Measurements from ENCODE around the gene PCDHAC2.
A peak's percentile ranks its signal among the peaks of the same experiment; 100 is the strongest.

PCDHAC2 gene

DNA sequence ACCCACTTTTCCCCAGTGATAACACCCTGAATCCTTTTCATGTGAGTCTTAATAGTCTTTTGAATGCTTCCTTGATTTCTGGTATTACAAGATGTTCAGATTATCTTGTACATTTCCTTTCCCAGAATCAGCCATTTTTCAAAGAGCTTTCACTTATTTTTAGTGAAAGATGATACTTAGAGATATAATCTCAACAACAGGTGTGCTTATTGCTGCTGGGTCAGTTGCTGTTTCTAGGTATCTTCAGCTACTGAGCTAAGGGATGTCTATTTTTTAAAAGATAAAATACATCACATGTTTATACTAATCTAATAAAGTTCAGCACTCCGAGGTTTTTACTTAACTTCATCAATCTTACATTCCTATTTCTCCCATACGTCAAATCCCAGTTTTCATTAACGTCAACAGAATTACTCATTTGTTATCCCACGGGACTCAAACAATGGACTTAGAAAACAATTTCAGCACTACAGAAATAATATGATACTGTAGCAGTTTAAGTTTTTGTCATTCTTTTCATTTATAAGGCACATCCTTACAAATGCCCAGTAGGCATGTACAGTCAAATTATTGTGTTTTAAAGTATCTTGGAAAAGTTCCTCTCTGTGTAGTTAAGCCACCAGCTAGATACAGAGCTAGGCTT lies 31.2 kb upstream of the PCDHAC2 start:
- no peak for TF ChIP-seq CTCF (IDR thresholded peaks at IDR 0.05)
- H3K27ac ChIP-seq = no peak overlapping the region
- no peak for DNase-seq (ENCODE audit: low spot score)
- H3K4me3 ChIP-seq = no peak overlapping the region

DNA sequence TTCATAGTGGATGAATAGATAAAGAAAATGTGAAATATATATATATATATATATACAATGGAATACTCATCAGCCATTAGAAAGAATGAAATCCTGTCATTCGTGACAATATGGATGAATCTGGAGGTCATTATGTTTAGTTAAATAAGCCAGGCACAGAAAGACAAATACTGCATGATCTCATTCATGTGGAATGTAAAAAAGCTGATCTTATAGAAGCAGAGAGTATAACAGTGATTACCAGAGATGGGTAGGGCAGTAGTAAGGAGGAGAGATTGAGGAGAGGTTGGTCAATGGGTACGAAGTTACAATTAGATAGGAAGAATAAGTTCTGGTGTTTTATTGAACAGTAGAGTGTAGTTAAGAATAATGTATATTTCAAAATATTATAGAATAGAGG lies 19.7 kb upstream of the PCDHAC2 start:
- DNase-seq (ENCODE audit: low spot score) = no peak
- no peak overlapping the region for H3K4me3 ChIP-seq
- no peak for TF ChIP-seq CTCF (IDR thresholded peaks at IDR 0.05)
- H3K27ac ChIP-seq = no peak overlapping the region

- Histone ChIP-seq H3K27ac (no peak overlapping the region), H3K4me3 (no peak overlapping the region)
- DNase-seq (ENCODE audit: low spot score) = no peak
- TF ChIP-seq CTCF (IDR thresholded peaks at IDR 0.05) = no peak
Measured at GRCh38 chr5:140951636-140952035, 14.6 kb upstream of the PCDHAC2 start.

GRCh38 chr5:140953234-140953633 lies 13.0 kb upstream of the PCDHAC2 start:
- TF ChIP-seq CTCF (IDR thresholded peaks at IDR 0.05) = no peak

DNA sequence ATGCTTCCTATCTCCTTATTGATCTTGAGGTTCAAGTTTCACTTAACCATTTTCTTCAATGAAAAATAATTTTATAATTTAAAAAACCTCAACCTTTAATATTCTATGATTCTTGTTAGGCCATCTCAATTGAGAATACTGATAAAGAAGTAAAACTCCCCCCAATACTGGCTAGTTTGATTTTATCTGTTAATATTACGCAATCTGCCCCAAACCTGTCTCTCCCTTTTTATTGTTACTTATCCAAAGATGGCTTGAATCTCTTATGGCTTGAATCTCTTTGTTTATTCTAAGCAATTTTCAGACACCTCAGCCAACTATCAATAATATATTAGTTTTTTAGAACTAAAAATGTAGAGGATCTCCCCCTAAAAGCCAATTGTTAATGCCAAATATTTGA lies 4.1 kb upstream of the PCDHAC2 start:
- no peak for TF ChIP-seq CTCF (IDR thresholded peaks at IDR 0.05)
- H3K4me3 ChIP-seq = no peak overlapping the region
- DNase-seq (ENCODE audit: low spot score) = no peak
- H3K27ac ChIP-seq = no peak overlapping the region

More at GRCh38 chr5:140953234-140953633, 13.0 kb upstream of the PCDHAC2 start:
- no peak for DNase-seq (ENCODE audit: low spot score)
- no peak overlapping the region for H3K27ac ChIP-seq
- no peak overlapping the region for H3K4me3 ChIP-seq

GRCh38 chr5:140964356-140964755 lies 1.9 kb upstream of the PCDHAC2 start:
- no peak for TF ChIP-seq CTCF (IDR thresholded peaks at IDR 0.05)
- DNase-seq (ENCODE audit: low spot score) = no peak
- Histone ChIP-seq H3K4me3 (no peak overlapping the region), H3K27ac (no peak overlapping the region)

GRCh38 chr5:140965905-140966292 lies 377 bp upstream of the PCDHAC2 start:
- DNase-seq (ENCODE audit: low spot score) = no peak
- peak overlapping the region in 1 of 2 donors; percentile 68 for H3K27ac ChIP-seq
- no peak for TF ChIP-seq CTCF (IDR thresholded peaks at IDR 0.05)
- H3K4me3 ChIP-seq = peak overlapping the region; percentile 82
